K562 (cell line): ENCODE measurements around the gene LMTK2. TPM values are rescaled to one million over a fixed set of nuclear protein-coding genes. Genes with fewer than 3 reads are reported as not detected.
"Not testable (repeated sequence)": the region's sequence is repeated elsewhere in the genome, so short reads cannot be mapped to it uniquely, and the experiment has no call there.

ENCODE experiments used
- ATAC-seq: fragments of 200-7000 bp; cut with Tn5 transposase; 3 replicates; pipeline ENCODE4 v1.9.1; 2020; ENCODE audit warnings: moderate library complexity
- BruUV-seq: library from RNA; stranded (reverse); fragments of 400-500 nt; replicated peaks from 2 replicates; lab custom pipeline; 2021; lab: Mats Ljungman, UMichigan
- CTCF ChIA-PET: fragments of 300-600 bp; formaldehyde crosslinking; extraction: SDS; loops from one replicate; lab custom pipeline; 2021; ENCODE audit warnings: low intra/inter-chr PET ratio; lab: Yijun Ruan, JAX
- POLR2A ChIA-PET: fragments of 300-600, 350-650 bp; sonication (Branson Sonifier 250); formaldehyde crosslinking; extraction: SDS; loops from one replicate; lab custom pipeline; 2021; ENCODE audit warnings: antibody characterized with exemption, inconsistent platforms; lab: Yijun Ruan, JAX
- DNase-seq, 4 experiments: peaks; one replicate each; pipeline versions ENCODE4 v3.0.0 to v3.0.0-alpha.2; 2011 to 2018; ENCODE audit warnings: low spot score in 3 of 4, mixed read lengths in 3 of 4; ENCODE audit errors: extremely low read depth in 1 of 4
- FAIRE-seq: peaks from 2 replicates; lab custom pipeline; 2011; peaks lifted over from hg19 to GRCh38; lab: Jason Lieb, UNC
- H2AFZ ChIP-seq: 2 replicates; pipeline ENCODE4 v1.6.0; 2011; ENCODE audit warnings: low read depth, low read length, control low read depth, inconsistent platforms
- H3K27ac ChIP-seq: fragments of 200-600 bp; 3 replicates; pipeline ENCODE4 v1.8.0; 2011; ENCODE audit warnings: low read depth, mild to moderate bottlenecking, control low read depth, inconsistent platforms, low read length, moderate library complexity, mixed read lengths; ENCODE audit errors: extremely low read depth
- H3K27me3 ChIP-seq, 2 experiments: fragments of 300-600 bp in 1 of 2; 2 replicates in 1 of 2; 3 replicates in 1 of 2; pipeline versions ENCODE4 v1.6.0 to v1.8.0; 2011; ENCODE audit warnings: inconsistent platforms in 2 of 2, low read length in 2 of 2, mild to moderate bottlenecking in 1 of 2, mixed read lengths in 1 of 2, moderate library complexity in 1 of 2; ENCODE audit not compliant: control insufficient read depth in 2 of 2, insufficient read depth in 2 of 2
- H3K36me3 ChIP-seq: fragments of 300-600 bp; 3 replicates; pipeline ENCODE4 v1.8.0; 2011; ENCODE audit warnings: mild to moderate bottlenecking, low read length, inconsistent platforms; ENCODE audit not compliant: control insufficient read depth, insufficient read depth
- H3K4me1 ChIP-seq, 2 experiments: fragments of 200-600 bp in 1 of 2; replicated peaks in 1 of 2; 2 replicates in 1 of 2; 3 replicates in 1 of 2; pipeline versions ENCODE4 v1.5.1 to v1.8.0; 2011; ENCODE audit warnings: inconsistent platforms in 2 of 2, low read length in 2 of 2, mild to moderate bottlenecking in 1 of 2, mixed read lengths in 1 of 2, moderate library complexity in 1 of 2; ENCODE audit not compliant: control insufficient read depth in 2 of 2, insufficient read depth in 2 of 2
- H3K4me2 ChIP-seq: 2 replicates; pipeline ENCODE4 v1.6.1; 2011; ENCODE audit warnings: low read length, control low read depth, inconsistent platforms, mixed read lengths; ENCODE audit not compliant: insufficient read depth
- H3K4me3 ChIP-seq: fragments of 200-600 bp; sonication (generic), shearing (Covaris generic); 2 replicates; pipeline ENCODE4 v1.5.1; 2016; ENCODE audit warnings: control low read depth, inconsistent platforms
- H3K79me2 ChIP-seq: fragments of 200-600 bp; 3 replicates; pipeline ENCODE4 v1.8.0; 2011; ENCODE audit warnings: low read length, inconsistent platforms; ENCODE audit not compliant: control insufficient read depth, insufficient read depth
- H3K9ac ChIP-seq, 2 experiments: 2 replicates each; pipeline versions ENCODE4 v1.6.0 to v1.6.1; 2011; ENCODE audit warnings: low read depth in 2 of 2, low read length in 2 of 2, control low read depth in 1 of 2, inconsistent platforms in 1 of 2, mild to moderate bottlenecking in 1 of 2, mixed read lengths in 1 of 2; ENCODE audit not compliant: insufficient read depth in 1 of 2
- H3K9me1 ChIP-seq: one replicate; pipeline ENCODE4 v1.6.0; 2011; ENCODE audit warnings: inconsistent platforms, mild to moderate bottlenecking, low read length, moderate library complexity; ENCODE audit not compliant: control insufficient read depth, insufficient read depth
- H3K9me3 ChIP-seq: replicated peaks from 2 replicates; pipeline ENCODE4 v1.5.1; 2011; ENCODE audit warnings: low read depth, low read length, inconsistent platforms; ENCODE audit not compliant: control insufficient read depth, insufficient read depth
- H4K20me1 ChIP-seq: replicated peaks from 2 replicates; pipeline ENCODE4 v1.6.1; 2011; ENCODE audit warnings: low read length, inconsistent platforms, mixed read lengths; ENCODE audit not compliant: control insufficient read depth, insufficient read depth
- CBX8 ChIP-seq: fragments of 200-600 bp; sonication (generic); IDR thresholded peaks from 2 replicates; pipeline ENCODE4 v1.6.1; 2012; ENCODE audit warnings: borderline replicate concordance, mixed run types, low read depth, mild to moderate bottlenecking, moderate library complexity, mixed read lengths, low read length, control low read depth, inconsistent platforms; ENCODE audit not compliant: poor library complexity, severe bottlenecking; ENCODE audit errors: extremely low read depth
- CEBPB ChIP-seq: fragments of 450-650 bp; IDR thresholded peaks from 2 replicates; pipeline ENCODE4 v1.6.1; 2016; ENCODE audit warnings: missing genetic modification characterization, missing compliant biosample characterization
- NFIC ChIP-seq: fragments of 450-650 bp; IDR thresholded peaks from 2 replicates; pipeline ENCODE4 v1.6.1; 2017; ENCODE audit warnings: mild to moderate bottlenecking, inconsistent platforms
- USF1 ChIP-seq: sonication (generic); formaldehyde crosslinking; IDR thresholded peaks from 2 replicates; pipeline ENCODE4 v1.9.0; 2022; ENCODE audit warnings: mild to moderate bottlenecking, missing genetic modification reagents
- WGBS: fragments of 100-300 bp; shearing (Covaris generic); methylation state at CpG from one replicate; pipeline ENCODE4 v1.1.6; 2016; ENCODE audit warnings: low coverage, mixed read lengths; ENCODE audit not compliant: insufficient coverage; ENCODE audit errors: missing lambda C conversion rate; 5-methylcytosine and 5-hydroxymethylcytosine counted together
- in situ Hi-C: fragments of 300-500 bp; cut with MboI; formaldehyde crosslinking; loops from 4 replicates; pipeline ENCODE4 v1.15.0; 2018; ENCODE audit warnings: inconsistent platforms, mixed read lengths
- intact Hi-C: fragments of 100-400 bp; cut with micrococcal nuclease; formaldehyde crosslinking; loops from 2 replicates; pipeline ENCODE4 v1.14.2; 2022
- polyA plus RNA-seq, 8 experiments: library from polyadenylated mRNA; depleted of rRNA in 4 of 8; stranded (reverse) in 5 of 8; unstranded in 3 of 8; fragments of >200 nt; fragmentation: Nextera tagmentation in 2 of 8; fragmentation: Illumina TruSeq in 1 of 8; extraction: Ambion mirVana in 2 of 8; extraction: Trizol in 1 of 8; gene quantifications; 2 replicates each; pipeline versions ENCODE4 v1.2.1 to v1.2.3, GENCODE V29; 2011 to 2014; ENCODE audit warnings: inconsistent platforms in 1 of 8, missing spikeins in 1 of 8
- total RNA-seq, 7 experiments: library from RNA; depleted of rRNA in 6 of 7; stranded (reverse); fragments of >200 nt in 6 of 7; fragmentation: Illumina TruSeq in 2 of 7; extraction: Trizol in 2 of 7; gene quantifications; 2 replicates each; pipeline versions ENCODE4 v1.2.1 to v1.2.3, GENCODE V29; 2011 to 2021; ENCODE audit warnings: low replicate concordance in 1 of 7

Gene LMTK2
- total and polyA plus RNA-seq, 9 of the 15 experiments (the other 6 are each of a cell fraction or from before 2014, with no cell fraction given): 0.78 to 16.4 (median 6.3) TPM

- CTCF ChIA-PET, H4K20me1 ChIP-seq: not testable (repeated sequence)
Observed at GRCh38 chr7:98121388-98121787, 14.7 kb downstream of the LMTK2 start.

GRCh38 chr7:98123365-98123696 lies 16.7 kb downstream of the LMTK2 start:
- 75% methylated on average over 4 of the region's 4 CpGs for WGBS
- Histone ChIP-seq H3K9ac (no peak overlapping the region), H3K9me1 (no peaks in the 10 kb centered on the region), H3K4me1 (no peaks in the 10 kb centered on the region; a peak in 2 of 5 replicates), H4K20me1 (no peaks in the 10 kb centered on the region; the same call in 1 of the 2 replicates), H3K4me3 (no peak overlapping the region), H3K27ac (no peak overlapping the region), H3K4me2 (no peak overlapping the region), H3K27me3 (no peaks in the 10 kb centered on the region), H3K79me2 (peaks cover 22% of the 10 kb centered on the region), H3K36me3 (no peaks in the 10 kb centered on the region; the same call in 2 of the 3 replicates), H2AFZ (no peak overlapping the region), H3K9me3 (no peaks in the 10 kb centered on the region)
- no peak for ATAC-seq
- no peak for FAIRE-seq
- BruUV-seq: no TSS peak
- ChIA-PET POLR2A (interaction anchor here (0.5 to 7.0 kb wide), 3 partner anchors 9 to 369 kb away, joined by 4 to 54 read pairs (median 4); no protein-coding TSS in a partner anchor), CTCF (no interaction called here)
- no peak for TF ChIP-seq CBX8
- no peak for TF ChIP-seq USF1
- no peak for DNase-seq
- intact Hi-C loops (no loop called here), in situ Hi-C loops (no loop called here)

More at GRCh38 chr7:98121388-98121787, 14.7 kb downstream of the LMTK2 start:
- H3K4me3 ChIP-seq, H2AFZ ChIP-seq, H3K9me3 ChIP-seq, H3K9ac ChIP-seq, BruUV-seq, H3K4me1 ChIP-seq, DNase-seq, intact Hi-C loops, H3K9me1 ChIP-seq, FAIRE-seq, in situ Hi-C loops, ATAC-seq, H3K36me3 ChIP-seq, H3K27me3 ChIP-seq, H3K4me2 ChIP-seq, H3K27ac ChIP-seq: not testable (repeated sequence)
- H3K79me2 ChIP-seq: peaks cover 30% of the 10 kb centered on the region
- 87% methylated on average over 7 of the region's 7 CpGs for WGBS
- peak; percentile 86 for TF ChIP-seq NFIC
- peak; percentile 66 for TF ChIP-seq CEBPB (tag)
- POLR2A ChIA-PET: interaction anchor here (2.4 to 7.0 kb wide), 2 partner anchors 11 to 12 kb away, joined by 15 to 54 read pairs; no protein-coding TSS in a partner anchor
